SKM-1 treated with dmso at 0.1 percent for 144 hours (cell line): ENCODE data around the gene UTP25.
A peak's percentile ranks its signal among the peaks of the same experiment; 100 is the strongest.

Source experiments
- DNase-seq: peaks from one replicate; lab custom pipeline; 2025; ENCODE audit not compliant: unreplicated experiment; lab: John Stamatoyannopoulos, UW

Gene UTP25

GRCh38 chr1:209837671-209838070, 9.9 kb downstream of the UTP25 start:
- no peak for DNase-seq

DNA sequence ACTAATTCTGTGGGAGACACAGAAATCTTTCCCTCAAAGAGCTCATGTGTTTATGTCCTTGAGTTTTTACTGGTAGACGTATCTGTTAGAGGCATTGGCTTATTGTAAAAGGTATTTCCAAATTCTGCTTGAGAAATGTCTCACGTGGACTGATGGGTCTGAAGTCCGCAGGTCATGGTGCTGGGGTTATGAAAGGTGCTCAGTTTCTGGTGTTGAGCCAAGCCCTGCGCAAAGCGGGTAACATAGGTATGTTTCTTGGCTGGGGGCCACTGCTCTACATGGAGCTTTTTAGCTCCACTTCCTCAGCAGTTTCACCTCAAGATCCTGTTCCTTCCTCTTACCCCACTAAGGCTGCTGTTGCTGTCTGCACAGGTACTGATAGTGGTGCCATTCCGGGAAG, 10.8 kb downstream of the UTP25 start:
- DNase-seq: no peak

GRCh38 chr1:209839875-209840546, 12.2 kb downstream of the UTP25 start:
- no peak for DNase-seq

DNA sequence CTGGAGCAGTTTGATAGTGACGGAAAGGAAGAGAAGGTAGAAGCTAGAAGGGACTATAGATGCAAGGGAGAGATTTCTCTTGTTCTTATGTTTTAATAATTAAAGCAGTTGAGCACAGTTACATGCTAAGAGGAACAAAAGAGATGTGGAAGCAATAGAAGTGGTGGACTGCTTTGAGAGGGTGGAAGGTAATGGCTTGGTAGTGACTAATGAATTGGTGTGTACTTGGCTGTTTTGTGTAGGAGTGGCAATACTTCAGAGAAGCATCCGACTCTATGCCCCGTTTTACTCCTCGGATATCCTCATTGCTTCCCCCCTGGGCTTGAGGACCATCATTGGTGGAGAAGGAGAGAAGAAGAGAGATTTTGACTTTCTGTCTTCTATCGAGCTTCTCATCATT, 12.8 kb downstream of the UTP25 start:
- DNase-seq: no peak

- no peak for DNase-seq
Measured at GRCh38 chr1:209844695-209845407, 17.1 kb downstream of the UTP25 start.

GRCh38 chr1:209845408-209845725, 17.6 kb downstream of the UTP25 start:
- no peak for DNase-seq

- DNase-seq: no peak
Measured at GRCh38 chr1:209849388-209849787, 21.6 kb downstream of the UTP25 start.

DNA sequence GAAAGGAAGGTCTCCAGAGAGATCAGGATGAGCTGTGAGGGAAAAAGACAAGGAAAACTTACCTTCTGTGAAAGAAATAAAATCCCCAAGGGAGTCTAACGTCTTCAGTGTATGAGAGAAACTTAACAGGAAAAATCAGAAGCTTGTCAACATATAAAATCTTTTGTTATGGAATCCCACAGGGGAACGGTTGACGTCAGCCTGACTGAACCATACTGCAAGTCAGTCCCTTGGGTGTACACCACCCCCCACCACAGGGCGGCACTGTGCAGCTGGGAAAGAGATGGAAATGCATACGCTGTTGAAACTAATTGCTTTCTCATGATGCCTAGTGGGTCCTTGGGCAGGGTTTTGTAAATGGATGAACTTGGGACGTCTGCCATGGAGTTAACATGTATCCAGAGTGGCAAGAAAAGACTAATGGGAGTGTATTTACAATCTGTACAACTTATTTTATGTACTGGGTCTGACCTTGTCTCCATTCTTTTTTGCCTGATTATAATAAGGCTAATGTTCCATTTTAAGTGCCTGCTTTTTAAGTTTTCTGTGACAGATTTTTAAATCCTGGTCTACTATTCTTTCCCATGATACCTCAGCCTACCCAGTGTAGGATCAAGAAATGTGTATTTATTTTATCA, 22.7 kb downstream of the UTP25 start:
- no peak for DNase-seq

- DNase-seq: no peak
Measured at GRCh38 chr1:209853676-209854075, 25.9 kb downstream of the UTP25 start.

DNA sequence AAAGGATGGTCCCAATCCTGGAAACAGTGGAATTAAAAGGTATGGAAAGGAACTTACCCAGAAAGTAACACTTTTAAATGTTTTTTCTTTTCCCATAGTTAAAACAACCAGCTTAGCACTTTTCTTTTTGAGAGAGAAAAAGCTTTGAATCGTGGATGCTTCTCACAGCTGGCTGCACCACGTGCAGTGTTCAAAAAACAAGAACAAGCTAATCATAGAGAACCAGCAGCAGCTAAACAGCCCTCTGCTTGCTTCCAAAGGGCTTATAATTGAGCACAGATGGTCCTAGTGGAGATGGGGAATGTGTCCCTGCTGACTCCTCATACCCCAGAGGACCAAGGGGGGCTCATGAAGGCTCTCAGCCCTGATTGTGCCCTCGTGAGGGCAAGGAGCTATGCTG, 26.4 kb downstream of the UTP25 start:
- no peak for DNase-seq

DNA sequence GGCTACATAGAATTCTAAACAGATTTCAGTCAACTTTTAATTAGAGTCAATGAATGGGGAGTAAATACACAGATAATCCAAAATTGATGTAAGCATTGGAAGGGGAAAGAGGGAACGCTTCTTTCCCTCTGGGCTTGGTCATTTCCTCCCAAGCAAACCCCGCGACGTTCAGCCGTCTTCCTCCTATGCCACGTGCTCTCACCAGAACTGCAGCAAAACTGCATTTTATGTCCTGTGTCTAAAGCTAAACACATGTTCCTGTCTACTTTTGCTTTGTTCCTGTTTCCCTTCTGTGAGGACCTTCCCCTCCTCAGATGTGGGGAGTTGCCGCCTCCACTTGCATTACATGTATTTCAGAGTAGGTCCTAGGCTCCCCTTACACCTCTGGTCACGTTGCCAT, 27.2 kb downstream of the UTP25 start:
- DNase-seq: no peak

DNA sequence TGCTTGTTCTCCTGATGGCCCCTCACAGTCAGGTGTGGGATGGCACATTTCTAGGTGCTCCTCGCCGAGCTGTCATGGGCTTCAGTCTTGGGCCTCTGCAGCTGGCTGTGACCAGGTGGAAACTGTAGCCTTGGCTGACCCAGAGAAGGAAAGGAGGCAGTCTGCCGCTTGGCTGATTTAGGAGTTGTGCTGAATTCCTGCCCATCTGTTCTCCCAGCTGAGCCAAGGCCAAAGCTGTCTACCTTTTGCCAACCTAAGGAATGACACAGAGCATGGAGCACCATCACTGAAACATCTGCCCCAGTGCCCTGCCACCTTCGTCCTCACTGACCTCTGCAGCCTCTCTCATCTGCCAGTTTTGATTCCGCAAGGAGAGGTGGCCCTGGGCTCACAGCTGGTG, 27.9 kb downstream of the UTP25 start:
- DNase-seq: no peak

- no peak for DNase-seq
Measured at GRCh38 chr1:209858561-209859103, 30.9 kb downstream of the UTP25 start.

DNA sequence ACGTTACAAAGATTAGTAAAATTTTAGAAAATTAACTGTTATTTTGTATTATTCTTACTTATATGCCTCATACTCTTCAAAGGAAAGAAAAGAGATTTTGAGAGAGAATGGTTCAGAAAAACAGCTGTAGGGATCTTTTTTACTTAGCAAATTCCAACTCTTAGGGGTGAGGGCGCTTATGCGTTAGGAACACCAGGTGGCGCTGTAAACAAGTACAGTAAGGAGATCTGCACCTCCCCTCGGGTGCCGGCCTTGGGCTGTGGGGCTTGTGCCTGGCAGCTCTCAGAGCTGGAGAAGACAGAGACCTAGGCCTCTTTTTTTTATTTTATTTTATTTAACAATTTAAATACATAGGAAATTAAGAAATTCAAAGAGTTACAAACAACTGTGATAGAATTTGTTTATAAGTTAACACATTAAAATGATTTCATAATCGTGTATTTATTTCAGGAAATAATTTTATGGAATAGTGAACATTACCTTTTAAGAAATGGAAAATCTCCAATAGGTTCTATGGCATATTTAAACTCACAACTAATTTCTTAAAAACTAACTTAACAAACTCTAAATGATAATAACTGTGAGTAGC, 32.6 kb downstream of the UTP25 start:
- DNase-seq: peak; percentile 78

DNA sequence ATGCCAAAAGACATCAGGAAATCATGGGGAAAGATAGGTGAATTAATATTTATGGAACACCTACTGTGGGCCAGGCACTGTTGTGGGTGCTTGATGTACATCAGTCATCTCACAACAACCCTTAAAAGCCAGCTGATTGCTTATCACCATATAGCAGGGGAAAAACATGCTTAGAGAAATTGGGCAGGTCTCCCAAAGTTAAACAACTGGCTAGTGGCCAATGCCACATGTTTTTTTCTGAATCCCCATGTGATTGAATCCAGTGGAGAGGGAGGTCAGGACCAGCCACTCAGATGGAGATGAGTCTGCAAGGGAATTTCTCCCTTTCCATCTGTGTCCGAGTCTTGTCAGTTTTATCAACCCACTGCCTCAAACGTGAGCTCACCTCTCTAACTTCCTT, 33.5 kb downstream of the UTP25 start:
- no peak for DNase-seq

DNA sequence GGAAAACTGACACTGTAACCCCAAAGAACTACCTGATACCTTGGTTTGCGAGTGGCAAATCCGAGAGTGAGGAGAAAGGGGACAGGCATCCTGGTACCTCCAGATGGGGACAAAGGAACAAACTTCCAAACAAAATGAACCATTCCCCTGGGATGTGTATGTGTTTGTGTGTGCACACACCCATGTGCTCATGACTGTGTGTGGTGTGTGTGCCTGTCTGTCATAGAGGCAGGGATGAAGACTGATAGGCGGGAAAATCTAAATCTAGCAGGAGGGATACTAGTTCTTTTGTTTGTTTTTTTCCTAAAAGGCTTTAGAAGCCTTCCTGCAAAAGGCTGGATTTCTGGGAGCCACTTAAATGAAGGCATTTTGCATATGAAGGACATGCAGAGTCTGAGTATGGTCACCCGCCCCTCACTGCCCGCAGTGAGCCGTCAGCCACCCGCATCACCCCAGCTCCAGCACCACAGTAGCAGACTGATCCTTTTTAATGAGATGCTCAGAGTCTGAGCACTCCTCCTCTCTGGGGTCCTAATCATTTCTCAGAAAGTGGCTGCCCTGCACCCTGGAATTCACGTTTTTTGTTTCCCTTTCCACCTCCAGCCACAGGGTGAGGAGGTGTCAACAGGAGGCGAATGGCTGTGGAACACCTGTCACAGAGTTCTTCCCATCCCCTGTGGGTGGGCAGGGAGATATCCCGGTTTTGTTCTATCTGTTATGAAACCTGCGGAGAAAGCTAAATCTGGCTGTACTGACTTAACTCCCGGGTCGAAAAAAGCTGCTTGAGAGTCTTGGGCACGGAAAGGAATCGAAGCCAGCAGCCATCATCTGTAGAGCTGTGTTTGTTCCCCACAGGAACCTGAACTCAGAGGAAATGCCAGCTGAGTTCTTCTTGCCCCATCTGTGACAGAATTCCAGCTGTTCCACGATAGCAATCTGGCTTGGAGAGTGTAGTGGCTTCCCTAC, 34.9 kb downstream of the UTP25 start:
- DNase-seq: no peak

DNA sequence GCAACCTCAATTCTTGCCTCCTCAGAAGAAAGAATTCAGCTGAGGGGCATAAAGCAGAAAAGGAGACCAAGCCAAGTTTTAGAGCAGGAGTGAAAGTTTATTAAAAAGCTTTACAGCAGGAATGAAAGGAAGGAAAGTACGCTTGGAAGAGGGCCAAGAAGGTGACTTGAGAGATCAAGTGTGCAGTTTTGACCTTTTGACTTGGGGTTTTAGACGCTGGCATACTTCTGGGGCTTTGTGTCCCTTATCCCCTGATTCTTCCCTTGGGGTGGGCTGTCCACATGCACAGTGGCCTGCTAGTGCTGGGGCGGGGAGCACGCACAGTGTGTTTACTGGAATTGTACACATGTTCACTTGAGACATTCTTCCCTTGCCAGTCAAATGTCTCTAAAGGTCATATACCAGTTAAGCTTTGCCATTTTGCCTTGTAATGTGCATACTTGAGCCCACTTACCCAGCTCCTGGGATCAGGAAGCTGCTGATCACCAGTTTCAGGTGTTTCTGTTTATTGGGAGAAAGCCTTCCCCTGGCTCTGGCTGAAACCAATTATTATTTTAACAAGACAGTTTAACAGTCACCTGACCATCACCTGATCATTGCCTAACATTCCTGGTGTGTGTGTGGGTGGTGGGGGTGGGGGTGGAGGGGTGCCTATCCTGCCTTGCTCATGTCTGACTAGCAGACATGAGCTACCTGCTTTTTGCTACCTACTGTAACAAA, 36.2 kb downstream of the UTP25 start:
- no peak for DNase-seq

- DNase-seq: peak; percentile 67
Measured at GRCh38 chr1:209866201-209866600, 38.4 kb downstream of the UTP25 start.

- DNase-seq: no peak
Measured at GRCh38 chr1:209869291-209870149, 41.7 kb downstream of the UTP25 start.
